A673 (cell line): Measurements from ENCODE around the gene MRPS2.

Experiments
- CTCF ChIP-seq: fragments of 300-800, 200-600 bp; sonication (generic); conservative IDR thresholded peaks from 2 replicates; pipeline ENCODE4 v1.5.1; 2017; ENCODE audit warnings: low read depth, mild to moderate bottlenecking, antibody characterized with exemption, low read length, moderate library complexity, mixed read lengths
- EZH2 ChIP-seq: fragments of 200-600 bp; sonication (generic); IDR thresholded peaks from 2 replicates; pipeline ENCODE4 v1.6.1; 2017; ENCODE audit warnings: borderline replicate concordance, low read depth, mild to moderate bottlenecking, mixed read lengths, antibody characterized with exemption, low read length; ENCODE audit not compliant: poor library complexity, severe bottlenecking

DNA sequence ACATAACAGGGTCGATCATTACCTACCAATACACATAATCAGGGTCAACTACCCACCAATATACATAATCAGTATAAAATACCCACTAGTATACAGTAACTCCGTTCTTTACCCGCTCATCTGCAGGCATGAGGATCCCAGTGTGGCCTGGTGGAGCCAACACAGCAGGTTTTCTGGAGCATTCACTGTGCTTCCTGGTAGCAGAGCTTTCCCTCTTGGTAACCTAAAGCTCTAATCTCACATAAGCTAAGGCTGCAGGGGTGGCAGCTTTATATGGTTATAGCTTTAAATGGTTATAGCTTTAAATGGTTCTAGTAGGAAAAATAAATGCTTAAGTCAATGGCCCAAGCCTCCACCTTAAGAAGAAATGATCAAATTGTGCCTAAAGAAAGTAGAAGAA lies 32.6 kb downstream of the MRPS2 start:
- no peak for TF ChIP-seq CTCF
- no peak for TF ChIP-seq EZH2
